ENCODE data around the gene GPC6.
A peak's percentile ranks its signal among the peaks of the same experiment; 100 is the strongest.

Gene GPC6

DNA sequence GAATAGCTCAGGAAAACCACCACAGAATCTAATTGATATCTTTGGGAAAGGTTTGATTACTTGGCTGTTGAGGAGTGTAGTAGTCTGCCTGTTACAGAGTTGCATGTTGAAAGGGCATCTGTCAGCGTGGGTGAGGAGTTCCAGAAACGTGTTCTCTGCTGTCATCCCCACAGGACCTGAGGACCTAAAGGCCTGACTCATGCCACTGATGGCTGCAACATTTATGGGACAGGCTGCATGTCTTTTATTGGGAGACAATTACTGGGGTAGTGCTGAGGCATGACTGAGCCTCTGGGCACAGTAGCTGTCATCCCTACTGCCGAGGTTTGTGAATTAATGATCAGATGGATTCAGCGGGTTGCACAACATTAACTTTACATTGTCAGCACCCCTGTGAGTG lies 525.9 kb downstream of the GPC6 start:
- H3K4me2 ChIP-seq (ENCODE audit: low read length, poor library complexity, severe bottlenecking) = no peak overlapping the region
- peak overlapping the region; percentile 20 for H4K91ac ChIP-seq (ENCODE audit: low read length)
- no peak overlapping the region for H2AK5ac ChIP-seq (ENCODE audit: low read length, severe bottlenecking)
- no peaks in the 10 kb centered on the region for H3K27me3 ChIP-seq (ENCODE audit: control insufficient read depth in 1 of 2, insufficient read depth in 1 of 2, low read length in 2 of 2)
- DNase-seq = peak; percentile 69
- H2BK15ac ChIP-seq (ENCODE audit: low read depth, poor library complexity, severe bottlenecking) = no peak overlapping the region
- no peak overlapping the region for H3K4me3 ChIP-seq (ENCODE audit: insufficient read depth in 1 of 2, low read depth in 1 of 2, low read length in 2 of 2)
- no peaks in the 10 kb centered on the region for H3K9me3 ChIP-seq (ENCODE audit: control insufficient read depth, low read length)
- no peak overlapping the region for H3K23ac ChIP-seq (ENCODE audit: low read length in 2 of 2)
- H3K4me1 ChIP-seq (ENCODE audit: control insufficient read depth, insufficient read depth, low read depth, low read length) = no peaks in the 10 kb centered on the region
- WGBS = 34% methylated on average over 4 of the region's 4 CpGs
- no peak overlapping the region for H2BK5ac ChIP-seq (ENCODE audit: low read depth, low read length, poor library complexity, severe bottlenecking)
- no peak overlapping the region for H3K4ac ChIP-seq (ENCODE audit: low read depth in 1 of 2, low read length in 2 of 2)
- H3K18ac ChIP-seq (ENCODE audit: low read depth in 1 of 2, low read length in 2 of 2) = peak overlapping the region in 1 of 2 experiments; percentile 30
- H3K36me3 ChIP-seq (ENCODE audit: control insufficient read depth in 1 of 2, insufficient read depth in 2 of 2, low read depth in 1 of 2, low read length in 2 of 2) = no peaks in the 10 kb centered on the region
- H2AFZ ChIP-seq (ENCODE audit: low read depth, low read length) = no peak overlapping the region
- peaks cover 4% of the 10 kb centered on the region for H3K79me1 ChIP-seq (replicated peaks; ENCODE audit: low read length, poor library complexity, severe bottlenecking)
- no peak overlapping the region for H3K27ac ChIP-seq (ENCODE audit: low read length, poor library complexity, severe bottlenecking)
- H2BK12ac ChIP-seq (ENCODE audit: low read length in 2 of 2) = no peak overlapping the region
- H2BK120ac ChIP-seq (ENCODE audit: low read depth, low read length) = no peak overlapping the region
- no peak overlapping the region for H3K9ac ChIP-seq (ENCODE audit: low read length)
- H4K8ac ChIP-seq (ENCODE audit: low read length) = peak overlapping the region; percentile 28
- H3K14ac ChIP-seq (ENCODE audit: low read length in 2 of 2) = no peak overlapping the region

- no peak overlapping the region for H2AK5ac ChIP-seq (ENCODE audit: low read length, severe bottlenecking)
Measured at GRCh38 chr13:93753639-93754038, 527.0 kb downstream of the GPC6 start.

DNA sequence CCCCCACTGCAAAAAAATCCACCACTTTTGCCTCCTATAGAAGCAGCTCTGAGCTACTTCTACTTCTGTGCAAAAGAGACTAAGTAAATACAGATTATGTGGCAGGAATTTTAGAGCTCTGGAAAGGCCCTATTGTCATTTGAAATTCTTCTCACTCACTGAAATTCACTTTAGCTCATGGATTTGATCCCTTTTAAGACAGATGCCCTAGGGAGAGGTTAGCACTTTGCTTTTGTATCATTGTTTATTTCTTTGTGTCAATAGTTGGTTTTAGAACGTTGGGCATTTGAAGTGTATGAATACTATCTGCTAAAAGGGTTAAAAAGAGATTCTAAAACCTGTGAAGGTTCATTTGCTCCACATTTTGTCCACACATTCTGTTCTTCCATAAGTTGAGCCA lies 528.7 kb downstream of the GPC6 start:
- H3K27ac ChIP-seq (ENCODE audit: low read length, poor library complexity, severe bottlenecking) = no peak overlapping the region
- no peak overlapping the region for H3K14ac ChIP-seq (ENCODE audit: low read length in 2 of 2)
- H2BK120ac ChIP-seq (ENCODE audit: low read depth, low read length) = no peak overlapping the region
- WGBS = 0% methylated on average over 1 of the region's 1 CpG
- H2BK12ac ChIP-seq (ENCODE audit: low read length in 2 of 2) = no peak overlapping the region
- no peak overlapping the region for H3K9ac ChIP-seq (ENCODE audit: low read length)
- H2AFZ ChIP-seq (ENCODE audit: low read depth, low read length) = no peak overlapping the region
- H3K36me3 ChIP-seq (ENCODE audit: control insufficient read depth in 1 of 2, insufficient read depth in 2 of 2, low read depth in 1 of 2, low read length in 2 of 2) = no peaks in the 10 kb centered on the region
- no peaks in the 10 kb centered on the region for H3K9me3 ChIP-seq (ENCODE audit: control insufficient read depth, low read length)
- H3K79me1 ChIP-seq (replicated peaks; ENCODE audit: low read length, poor library complexity, severe bottlenecking) = peaks cover 4% of the 10 kb centered on the region
- no peaks in the 10 kb centered on the region for H3K27me3 ChIP-seq (ENCODE audit: control insufficient read depth in 1 of 2, insufficient read depth in 1 of 2, low read length in 2 of 2)
- no peak overlapping the region for H3K4me2 ChIP-seq (ENCODE audit: low read length, poor library complexity, severe bottlenecking)
- no peak overlapping the region for H3K4ac ChIP-seq (ENCODE audit: low read depth in 1 of 2, low read length in 2 of 2)
- H3K23ac ChIP-seq (ENCODE audit: low read length in 2 of 2) = no peak overlapping the region
- H4K8ac ChIP-seq (ENCODE audit: low read length) = no peak overlapping the region
- H2BK5ac ChIP-seq (ENCODE audit: low read depth, low read length, poor library complexity, severe bottlenecking) = no peak overlapping the region
- no peak overlapping the region for H2BK15ac ChIP-seq (ENCODE audit: low read depth, poor library complexity, severe bottlenecking)
- no peak overlapping the region for H3K18ac ChIP-seq (ENCODE audit: low read depth in 1 of 2, low read length in 2 of 2)
- no peak overlapping the region for H4K91ac ChIP-seq (ENCODE audit: low read length)
- no peaks in the 10 kb centered on the region for H3K4me1 ChIP-seq (ENCODE audit: control insufficient read depth, insufficient read depth, low read depth, low read length)
- DNase-seq = no peak
- no peak overlapping the region for H3K4me3 ChIP-seq (ENCODE audit: insufficient read depth in 1 of 2, low read depth in 1 of 2, low read length in 2 of 2)
- H2AK5ac ChIP-seq (ENCODE audit: low read length, severe bottlenecking) = no peak overlapping the region

More at GRCh38 chr13:93753639-93754038, 527.0 kb downstream of the GPC6 start:
- H3K36me3 ChIP-seq (ENCODE audit: control insufficient read depth in 1 of 2, insufficient read depth in 2 of 2, low read depth in 1 of 2, low read length in 2 of 2) = no peaks in the 10 kb centered on the region
- H2AFZ ChIP-seq (ENCODE audit: low read depth, low read length) = no peak overlapping the region
- no peak overlapping the region for H2BK5ac ChIP-seq (ENCODE audit: low read depth, low read length, poor library complexity, severe bottlenecking)
- H3K4ac ChIP-seq (ENCODE audit: low read depth in 1 of 2, low read length in 2 of 2) = no peak overlapping the region
- no peaks in the 10 kb centered on the region for H3K27me3 ChIP-seq (ENCODE audit: control insufficient read depth in 1 of 2, insufficient read depth in 1 of 2, low read length in 2 of 2)
- H3K23ac ChIP-seq (ENCODE audit: low read length in 2 of 2) = no peak overlapping the region
- H3K4me1 ChIP-seq (ENCODE audit: control insufficient read depth, insufficient read depth, low read depth, low read length) = no peaks in the 10 kb centered on the region
- no peak overlapping the region for H2BK12ac ChIP-seq (ENCODE audit: low read length in 2 of 2)
- no peak for DNase-seq
- H3K27ac ChIP-seq (ENCODE audit: low read length, poor library complexity, severe bottlenecking) = no peak overlapping the region
- H2BK15ac ChIP-seq (ENCODE audit: low read depth, poor library complexity, severe bottlenecking) = no peak overlapping the region
- peaks cover 4% of the 10 kb centered on the region for H3K79me1 ChIP-seq (replicated peaks; ENCODE audit: low read length, poor library complexity, severe bottlenecking)
- H3K9me3 ChIP-seq (ENCODE audit: control insufficient read depth, low read length) = no peaks in the 10 kb centered on the region
- no peak overlapping the region for H3K4me3 ChIP-seq (ENCODE audit: insufficient read depth in 1 of 2, low read depth in 1 of 2, low read length in 2 of 2)
- no peak overlapping the region for H3K4me2 ChIP-seq (ENCODE audit: low read length, poor library complexity, severe bottlenecking)
- H3K18ac ChIP-seq (ENCODE audit: low read depth in 1 of 2, low read length in 2 of 2) = no peak overlapping the region
- H3K14ac ChIP-seq (ENCODE audit: low read length in 2 of 2) = no peak overlapping the region
- no peak overlapping the region for H4K91ac ChIP-seq (ENCODE audit: low read length)
- no peak overlapping the region for H4K8ac ChIP-seq (ENCODE audit: low read length)
- H3K9ac ChIP-seq (ENCODE audit: low read length) = no peak overlapping the region
- no peak overlapping the region for H2BK120ac ChIP-seq (ENCODE audit: low read depth, low read length)

DNA sequence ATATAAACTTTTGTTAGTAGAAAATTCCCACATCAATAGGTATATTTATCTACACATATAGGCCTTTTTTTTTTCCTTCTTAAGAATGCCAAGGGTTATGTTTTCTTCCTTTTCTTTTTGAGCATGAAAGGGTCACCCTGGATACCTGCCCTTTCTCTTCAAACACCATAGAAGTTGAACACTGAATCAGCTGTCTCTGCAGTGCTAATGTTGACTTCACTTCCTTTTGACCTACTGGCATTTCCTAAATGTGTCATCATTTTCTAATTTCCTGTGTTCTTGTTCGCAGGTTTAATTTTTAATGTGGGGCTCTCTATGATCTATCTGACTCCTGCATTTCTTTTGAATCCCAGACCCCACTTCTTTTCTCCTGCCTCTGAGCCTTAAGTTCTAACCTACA lies 532.0 kb downstream of the GPC6 start:
- no peak overlapping the region for H3K4ac ChIP-seq (ENCODE audit: low read depth in 1 of 2, low read length in 2 of 2)
- no peak overlapping the region for H2BK12ac ChIP-seq (ENCODE audit: low read length in 2 of 2)
- 24% methylated on average over 1 of the region's 1 CpG for WGBS
- H3K4me1 ChIP-seq (ENCODE audit: control insufficient read depth, insufficient read depth, low read depth, low read length) = no peaks in the 10 kb centered on the region
- no peak for DNase-seq
- no peak overlapping the region for H3K14ac ChIP-seq (ENCODE audit: low read length in 2 of 2)
- H2AK5ac ChIP-seq (ENCODE audit: low read length, severe bottlenecking) = no peak overlapping the region
- H3K9ac ChIP-seq (ENCODE audit: low read length) = no peak overlapping the region
- no peak overlapping the region for H2AFZ ChIP-seq (ENCODE audit: low read depth, low read length)
- H4K91ac ChIP-seq (ENCODE audit: low read length) = no peak overlapping the region
- no peaks in the 10 kb centered on the region for H3K27me3 ChIP-seq (ENCODE audit: control insufficient read depth in 1 of 2, insufficient read depth in 1 of 2, low read length in 2 of 2)
- H3K36me3 ChIP-seq (ENCODE audit: control insufficient read depth in 1 of 2, insufficient read depth in 2 of 2, low read depth in 1 of 2, low read length in 2 of 2) = no peaks in the 10 kb centered on the region
- H3K23ac ChIP-seq (ENCODE audit: low read length in 2 of 2) = no peak overlapping the region
- no peak overlapping the region for H4K8ac ChIP-seq (ENCODE audit: low read length)
- peak overlapping the region; percentile 36 for H3K27ac ChIP-seq (ENCODE audit: low read length, poor library complexity, severe bottlenecking)
- no peak overlapping the region for H3K4me2 ChIP-seq (ENCODE audit: low read length, poor library complexity, severe bottlenecking)
- no peak overlapping the region for H2BK5ac ChIP-seq (ENCODE audit: low read depth, low read length, poor library complexity, severe bottlenecking)
- H2BK15ac ChIP-seq (ENCODE audit: low read depth, poor library complexity, severe bottlenecking) = no peak overlapping the region
- H3K79me1 ChIP-seq (replicated peaks; ENCODE audit: low read length, poor library complexity, severe bottlenecking) = peaks cover 4% of the 10 kb centered on the region
- H2BK120ac ChIP-seq (ENCODE audit: low read depth, low read length) = no peak overlapping the region
- no peak overlapping the region for H3K18ac ChIP-seq (ENCODE audit: low read depth in 1 of 2, low read length in 2 of 2)
- H3K9me3 ChIP-seq (ENCODE audit: control insufficient read depth, low read length) = no peaks in the 10 kb centered on the region
- no peak overlapping the region for H3K4me3 ChIP-seq (ENCODE audit: insufficient read depth in 1 of 2, low read depth in 1 of 2, low read length in 2 of 2)

Measured in mesenchymal stem cell (in vitro differentiated cells and primary cell).